ENCODE results near the gene RCOR3.
"Not testable (repeated sequence)": the region's sequence is repeated elsewhere in the genome, so short reads cannot be mapped to it uniquely, and the experiment has no call there.

RCOR3 gene

DNA sequence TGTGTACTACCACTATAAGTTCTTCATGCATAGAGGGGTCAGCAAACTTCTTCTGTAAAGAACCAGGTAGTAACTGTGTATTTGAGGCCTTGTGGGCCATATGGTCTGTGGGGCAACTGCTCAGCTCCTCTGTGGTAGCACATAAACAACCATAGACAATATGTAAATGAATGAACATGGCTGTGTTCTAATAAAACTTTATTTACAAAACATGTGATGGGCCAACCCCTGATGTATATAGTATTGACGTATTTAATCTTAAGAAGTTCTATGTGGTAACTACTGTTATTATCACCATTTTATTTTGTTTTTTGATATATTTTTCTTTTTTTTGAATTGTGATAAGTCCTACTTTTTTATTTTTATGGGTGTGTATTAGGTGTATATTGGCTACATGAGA lies 82.8 kb downstream of the RCOR3 start:
- DNase-seq: no peak

DNA sequence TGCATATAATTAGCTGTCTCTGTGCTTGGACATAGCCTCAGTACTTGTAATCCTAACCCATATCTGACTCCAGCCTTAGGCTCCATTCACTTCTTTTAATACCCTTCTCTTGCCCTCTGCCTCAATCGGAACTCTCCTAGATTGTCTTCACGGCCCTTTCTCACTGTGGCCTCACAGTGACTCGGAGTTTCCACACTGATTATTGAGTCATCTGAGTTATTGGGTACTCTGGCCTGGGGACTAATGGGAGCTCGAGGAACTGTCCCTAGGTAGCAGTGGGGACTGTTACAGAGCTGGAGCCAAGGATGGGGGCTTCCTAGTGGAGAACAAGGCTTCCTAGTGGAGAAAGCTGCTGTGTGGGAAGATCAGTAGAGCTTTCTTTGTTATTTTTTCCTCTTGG lies 84.4 kb downstream of the RCOR3 start:
- DNase-seq: no peak

DNA sequence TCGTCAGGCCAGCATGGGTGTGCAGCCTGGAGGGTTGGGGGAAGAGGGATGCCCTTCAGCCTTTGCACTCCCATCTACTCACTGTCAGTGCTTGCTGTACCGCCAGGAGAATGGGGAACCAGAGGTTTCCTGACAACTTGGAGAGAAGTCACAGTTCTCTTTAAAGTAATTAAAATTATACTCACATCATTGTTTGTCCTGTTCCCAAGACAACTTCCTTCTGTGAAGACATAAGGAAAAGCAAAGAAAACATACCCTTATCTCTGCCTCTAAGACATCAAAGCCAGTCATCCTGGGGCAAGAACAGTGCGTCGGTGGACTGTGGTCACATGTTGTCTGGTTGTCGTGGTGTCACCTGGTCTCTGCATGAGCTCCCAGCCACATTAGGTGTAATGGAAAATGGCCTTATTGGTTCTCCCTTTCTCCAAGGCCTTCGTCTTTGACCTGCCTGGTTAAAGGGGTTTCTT lies 85.0 kb downstream of the RCOR3 start:
- no peak for DNase-seq

DNA sequence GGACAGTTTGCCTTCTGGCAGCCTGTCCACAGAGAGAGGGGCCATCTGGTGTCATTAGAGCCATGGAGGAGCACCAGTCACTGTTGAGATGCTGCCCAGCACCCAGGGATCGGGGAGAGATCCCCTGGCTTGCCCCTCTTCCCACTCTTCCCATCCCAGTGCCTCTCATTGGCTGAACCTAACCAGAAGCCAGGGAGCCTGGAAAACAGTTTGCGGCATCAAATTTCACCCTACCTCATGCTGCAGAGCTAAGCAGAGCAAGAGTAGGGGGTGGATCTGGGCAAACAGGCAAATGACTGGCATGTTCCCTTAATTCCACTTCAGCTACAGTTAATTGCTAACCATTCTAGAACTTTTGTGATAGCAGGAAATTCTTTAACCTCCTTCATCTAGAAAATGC lies 86.6 kb downstream of the RCOR3 start:
- DNase-seq: no peak

DNA sequence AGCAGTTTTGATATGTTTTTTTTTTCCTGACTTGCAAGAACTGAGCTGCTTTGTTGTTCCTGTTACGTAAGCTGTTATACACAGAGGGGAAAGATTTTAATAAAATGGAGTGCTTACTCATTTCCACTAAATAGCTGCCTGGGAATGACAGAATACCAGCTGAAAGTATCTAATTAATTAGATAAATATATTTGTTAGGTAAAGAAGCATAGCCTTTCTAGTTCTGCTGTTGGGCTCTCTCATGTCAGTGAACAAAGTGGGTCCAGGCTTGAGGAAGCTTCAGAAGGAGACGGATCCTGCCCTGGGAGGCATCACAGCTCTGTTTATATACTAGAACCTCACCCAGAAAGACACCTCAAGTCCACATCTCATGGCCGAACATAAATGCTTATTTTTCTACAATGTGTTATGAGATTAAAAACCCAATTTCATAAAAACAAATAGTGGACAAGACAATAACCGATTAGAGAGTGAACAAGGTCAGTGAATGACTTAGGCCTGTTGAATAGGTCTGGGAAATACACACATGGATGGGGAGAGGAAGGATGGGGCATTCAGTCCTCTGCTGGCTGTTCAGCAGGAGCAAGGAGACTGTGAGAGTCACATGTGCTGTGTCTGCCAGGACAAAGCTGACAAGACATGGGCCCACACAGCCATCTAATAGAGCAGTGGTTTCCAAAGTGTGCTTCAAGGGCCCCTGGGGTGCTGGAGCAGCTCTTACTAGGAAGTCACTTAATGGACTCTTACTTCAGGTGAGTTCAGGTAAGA lies 88.1 kb downstream of the RCOR3 start:
- no peak for DNase-seq

DNA sequence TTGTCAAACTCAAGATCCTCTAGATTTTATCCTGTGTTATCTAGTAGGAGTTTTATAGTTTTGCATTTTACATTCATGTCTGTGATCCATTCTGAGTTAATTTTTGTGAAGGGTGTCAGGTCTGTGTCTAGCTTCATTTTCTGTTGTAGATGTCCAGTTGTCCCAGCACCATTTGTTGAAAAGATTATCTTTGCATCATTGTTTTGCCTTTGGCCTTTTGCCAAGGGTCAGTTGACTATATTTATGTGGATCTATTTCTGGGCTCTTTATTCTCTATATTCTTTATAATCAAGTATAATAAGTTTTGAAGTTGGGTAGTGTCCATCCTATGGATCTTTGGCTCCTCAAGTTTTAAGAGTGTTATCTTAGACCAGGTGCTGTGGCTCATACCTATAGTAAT lies 89.4 kb downstream of the RCOR3 start:
- DNase-seq: no peak

DNA sequence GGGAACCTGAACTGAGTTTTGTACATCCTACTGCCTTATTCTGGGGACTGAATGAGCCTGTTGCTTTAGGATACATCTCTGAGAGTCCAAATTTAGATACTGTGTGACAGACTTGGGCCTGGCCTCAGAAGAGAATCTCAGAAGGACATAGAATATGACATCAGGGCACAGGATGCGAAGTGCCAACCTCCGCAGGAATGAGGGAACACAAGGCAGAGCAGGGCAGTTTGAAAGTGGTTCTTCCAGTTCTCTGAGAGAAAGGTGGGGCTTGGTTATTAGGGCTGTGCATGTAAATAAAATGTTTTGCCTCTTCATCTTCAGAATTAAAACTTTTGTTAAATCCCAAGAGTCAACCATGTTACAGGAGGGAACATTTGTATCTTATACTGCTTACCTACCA lies 90.6 kb downstream of the RCOR3 start:
- no peak for DNase-seq

DNA sequence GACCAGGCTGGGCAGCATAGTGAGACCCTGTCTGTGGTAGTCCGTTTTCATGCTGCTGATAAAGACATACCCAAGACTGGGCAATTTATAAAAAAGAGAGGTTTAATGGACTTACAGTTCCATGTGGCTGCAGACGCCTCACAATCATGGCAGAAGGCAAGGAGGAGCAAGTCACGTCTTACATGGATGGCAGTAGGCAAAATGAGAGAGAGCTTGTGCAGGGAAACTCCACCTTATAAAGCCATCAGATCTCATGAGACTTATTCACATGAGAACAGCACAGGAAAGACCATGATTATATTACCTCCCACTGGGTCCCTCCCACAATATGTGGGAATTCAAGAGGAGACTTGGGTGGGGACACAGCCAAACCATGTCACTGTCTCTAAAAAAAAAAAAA lies 92.9 kb downstream of the RCOR3 start:
- not testable (repeated sequence) for DNase-seq

DNA sequence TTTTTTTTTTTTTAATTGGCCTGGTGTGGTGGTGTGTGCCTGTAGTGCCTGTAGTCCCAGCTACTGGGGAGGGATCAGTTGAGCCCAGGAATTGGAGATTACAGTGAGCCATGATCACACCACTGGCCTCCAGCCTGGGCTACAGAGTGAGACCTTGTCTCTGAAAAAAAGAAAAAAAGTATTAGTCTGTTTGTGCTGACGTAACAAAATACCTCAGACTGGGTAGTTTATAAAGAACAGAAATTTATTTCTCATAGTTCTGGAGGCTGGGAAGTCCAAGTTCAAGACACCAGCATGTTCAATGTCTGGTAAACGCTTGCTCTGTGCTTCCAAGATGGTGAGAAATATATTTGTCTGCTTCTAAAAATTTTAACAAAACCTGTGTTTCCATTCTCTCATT lies 93.3 kb downstream of the RCOR3 start:
- DNase-seq: no peak

DNA sequence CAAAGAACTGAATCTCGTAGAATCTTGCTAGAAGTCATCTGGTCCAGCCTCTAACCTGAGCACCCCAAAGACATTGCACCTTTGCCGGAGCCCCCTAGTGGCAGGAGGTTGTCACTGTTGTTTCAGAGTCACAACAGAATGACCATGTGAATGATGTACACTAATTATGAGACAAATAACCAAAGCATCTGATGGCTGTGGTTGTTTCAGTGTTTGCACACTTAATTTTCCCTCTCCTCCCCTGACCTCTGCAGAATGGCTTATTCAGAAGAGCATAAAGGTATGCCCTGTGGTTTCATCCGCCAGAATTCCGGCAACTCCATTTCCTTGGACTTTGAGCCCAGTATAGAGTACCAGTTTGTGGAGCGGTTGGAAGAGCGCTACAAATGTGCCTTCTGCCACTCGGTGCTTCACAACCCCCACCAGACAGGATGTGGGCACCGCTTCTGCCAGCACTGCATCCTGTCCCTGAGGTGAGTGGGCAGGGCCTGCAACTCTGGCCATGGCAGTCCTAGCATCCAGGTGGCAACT lies 93.9 kb downstream of the RCOR3 start:
- no peak for DNase-seq

DNA sequence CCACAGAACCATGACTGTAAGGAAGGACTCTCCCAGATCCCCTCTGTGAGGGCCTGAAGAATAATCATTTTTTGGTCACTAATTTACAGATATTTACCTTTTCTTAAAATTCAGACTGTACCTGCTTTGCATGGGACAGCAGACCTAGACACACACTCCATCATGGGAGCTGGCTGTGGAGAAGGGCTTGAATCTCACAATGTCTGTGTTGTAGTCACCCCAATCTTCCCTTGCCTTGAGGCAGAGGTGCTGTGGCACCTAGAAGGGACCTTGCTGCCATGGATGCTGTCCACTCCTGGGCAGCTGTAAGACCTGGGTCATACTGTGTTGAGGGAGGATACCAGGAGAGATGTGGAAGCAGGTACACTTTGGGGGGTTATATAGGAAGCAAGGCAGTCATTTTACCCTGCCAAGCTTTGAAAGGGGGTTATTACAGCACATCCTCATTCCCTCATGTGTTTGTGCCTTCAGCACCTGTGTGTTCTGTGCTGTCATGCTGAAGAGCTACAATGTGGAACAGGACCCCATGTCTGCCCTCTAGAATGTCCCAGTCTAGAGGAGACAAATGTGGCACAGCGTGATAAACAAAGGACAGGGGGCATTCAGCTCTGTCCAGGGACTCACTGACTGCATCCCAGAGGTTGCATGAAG lies 94.5 kb downstream of the RCOR3 start:
- no peak for DNase-seq

DNA sequence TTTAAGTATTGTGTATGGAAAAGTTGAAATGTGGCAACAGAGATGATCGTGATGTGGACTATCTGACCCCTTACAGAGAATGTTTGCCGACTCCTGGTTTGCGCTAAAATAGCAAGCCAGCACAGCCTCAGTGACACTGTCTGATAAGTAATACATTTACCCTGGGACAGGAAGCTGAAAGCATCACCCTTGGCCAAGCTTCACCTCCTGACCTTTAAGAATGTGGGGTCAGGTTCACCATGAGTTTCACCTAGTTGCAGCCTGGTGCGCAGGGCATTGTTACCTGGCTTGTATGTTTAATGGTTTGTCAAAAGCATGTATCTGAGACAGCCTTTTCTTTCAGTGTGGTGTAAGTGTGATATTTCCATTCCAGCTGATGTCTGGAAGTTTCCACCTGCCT lies 96.7 kb downstream of the RCOR3 start:
- no peak for DNase-seq

DNA sequence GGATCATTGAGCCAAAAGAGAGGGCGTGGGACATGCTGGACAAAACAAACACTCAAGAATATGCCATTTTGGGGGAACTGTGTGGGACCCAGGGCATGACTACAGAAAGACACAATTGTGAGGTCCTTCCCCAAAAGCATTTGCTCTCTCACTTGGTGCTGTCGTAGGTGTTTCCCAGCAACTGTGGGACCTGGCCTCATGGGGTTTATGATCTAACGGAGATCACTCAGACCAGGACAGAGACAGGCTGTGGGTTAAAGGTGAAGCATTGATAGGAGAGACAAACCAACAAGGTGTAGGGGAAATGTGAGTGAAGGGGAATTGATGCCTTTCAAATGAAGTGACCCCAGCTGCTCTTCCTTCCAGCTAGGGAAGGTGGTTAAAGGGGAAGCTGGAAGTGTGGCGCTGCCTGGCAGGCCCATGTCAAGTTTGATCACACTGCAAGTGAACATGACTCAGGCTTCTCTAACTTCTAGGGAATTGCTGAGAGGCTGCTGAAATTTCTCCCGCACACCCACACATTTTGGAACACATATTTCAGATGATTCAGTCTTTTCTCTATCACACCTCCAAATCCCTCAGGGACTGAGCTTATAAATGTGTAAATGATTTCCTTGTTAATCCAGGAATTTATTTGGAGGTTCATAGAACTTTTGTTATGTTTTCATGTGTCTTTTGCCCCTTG lies 97.7 kb downstream of the RCOR3 start:
- DNase-seq: no peak

DNA sequence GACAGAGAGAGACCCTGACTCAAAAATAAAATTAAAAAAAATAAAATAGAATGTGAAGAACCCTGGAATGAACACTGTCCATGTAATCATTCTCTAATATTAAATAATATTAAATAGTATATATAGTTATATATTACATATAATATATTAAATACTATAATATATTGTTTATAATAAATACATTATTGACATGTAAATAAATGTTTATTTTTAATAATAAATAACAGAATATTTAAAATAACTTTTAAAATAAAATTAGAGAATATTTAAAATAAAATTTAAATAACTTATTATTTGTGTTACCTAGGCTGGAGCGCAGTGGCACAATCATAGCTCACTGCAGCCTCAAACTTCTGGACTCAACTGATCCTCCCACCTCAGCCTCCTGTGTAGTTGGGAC lies 99.5 kb downstream of the RCOR3 start:
- DNase-seq: no peak

DNA sequence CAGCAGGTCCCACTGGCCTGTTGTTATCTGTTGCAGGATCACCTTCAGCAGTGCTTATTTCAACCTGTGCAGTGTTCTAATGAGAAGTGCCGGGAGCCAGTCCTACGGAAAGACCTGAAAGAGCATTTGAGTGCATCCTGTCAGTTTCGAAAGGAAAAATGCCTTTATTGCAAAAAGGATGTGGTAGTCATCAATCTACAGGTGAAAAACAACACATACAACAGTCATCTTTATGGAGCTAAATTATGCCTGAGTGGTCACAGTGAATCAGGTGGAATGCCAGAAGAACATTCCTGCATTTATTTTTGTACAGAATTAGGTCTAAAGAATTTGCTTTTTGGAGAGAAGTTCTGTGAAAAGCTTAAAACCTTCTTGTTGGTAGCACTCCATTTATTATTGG lies 100.7 kb downstream of the RCOR3 start:
- no peak for DNase-seq

DNA sequence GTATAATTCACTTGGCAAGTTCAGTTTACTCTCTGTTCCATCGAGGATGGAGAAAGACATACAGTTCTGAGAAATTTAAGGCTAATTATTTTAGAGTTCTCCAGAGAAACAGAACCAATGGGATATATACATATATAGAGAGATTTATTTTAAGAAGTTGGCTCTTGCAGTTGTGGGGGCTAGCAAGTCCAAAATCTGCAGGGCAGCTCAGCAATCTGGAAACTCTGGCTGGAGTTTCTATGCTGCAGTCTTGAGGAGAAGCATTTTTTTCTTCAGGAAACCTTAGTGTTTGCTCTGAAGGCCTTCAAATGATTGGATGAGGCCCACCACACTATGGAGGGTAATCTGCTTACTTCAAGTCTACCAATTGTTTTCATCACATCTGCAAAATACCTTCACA lies 102.0 kb downstream of the RCOR3 start:
- DNase-seq: no peak
